Motor neuron (in vitro differentiated cells): Measurements from ENCODE around the gene NLRP14. TPM values are rescaled to one million over a fixed set of nuclear protein-coding genes. Genes with fewer than 3 reads are reported as not detected.

Source experiments
- ATAC-seq, 8 experiments: fragments of 200-7000 bp; cut with Tn5 transposase; replicated peaks in 6 of 8; 2 replicates each; pipeline ENCODE4 v1.8.0; 2021; ENCODE audit warnings: mild to moderate bottlenecking in 8 of 8, moderate library complexity in 8 of 8
- H3K27ac ChIP-seq, 2 donors: fragments of 250-450 bp; sonication (Bioruptor Pico); 2 replicates each; pipeline ENCODE4 v1.9.0; 2021; ENCODE audit warnings: antibody characterized with exemption in 2 of 2, mild to moderate bottlenecking in 2 of 2, moderate library complexity in 1 of 2
- H3K4me1 ChIP-seq, 2 donors: fragments of 250-450 bp; sonication (Bioruptor Pico); replicated peaks in 1 of 2; 2 replicates each; pipeline ENCODE4 v1.6.1; 2021; ENCODE audit warnings: antibody characterized with exemption in 2 of 2, mild to moderate bottlenecking in 2 of 2, moderate library complexity in 1 of 2
- H3K4me3 ChIP-seq, 5 donors: fragments of 250-450 bp; sonication (Bioruptor Pico); 2 replicates each; pipeline ENCODE4 v1.9.0; 2021; ENCODE audit warnings: antibody characterized with exemption in 5 of 5, mild to moderate bottlenecking in 5 of 5, moderate library complexity in 4 of 5
- WGBS, 10 experiments: fragments of 450-650 bp; shearing (Covaris generic); methylation state at CpG; one replicate each; pipeline ENCODE4 v1.0.0; 2022; 5-methylcytosine and 5-hydroxymethylcytosine counted together
- in situ Hi-C, 9 experiments: fragments of 400-800 bp; cut with MboI; loops; one replicate each; pipeline ENCODE4 v1.15.0; 2021; ENCODE audit warnings: low sequenced_read_pairs in 9 of 9, low pct_unique_long_range_greater_than_20kb in 2 of 9; ENCODE audit not compliant: unreplicated experiment in 9 of 9
- total RNA-seq, 8 experiments: library from RNA; unstranded; fragments of 300-600 nt; gene quantifications; 2 replicates each; pipeline versions ENCODE4 v1.2.3 to v1.2.4, GENCODE V29; 2022

The NLRP14 gene
- total RNA-seq, 8 experiments from 2014 or later: 0.10 to 0.90 (median 0.38) TPM

DNA sequence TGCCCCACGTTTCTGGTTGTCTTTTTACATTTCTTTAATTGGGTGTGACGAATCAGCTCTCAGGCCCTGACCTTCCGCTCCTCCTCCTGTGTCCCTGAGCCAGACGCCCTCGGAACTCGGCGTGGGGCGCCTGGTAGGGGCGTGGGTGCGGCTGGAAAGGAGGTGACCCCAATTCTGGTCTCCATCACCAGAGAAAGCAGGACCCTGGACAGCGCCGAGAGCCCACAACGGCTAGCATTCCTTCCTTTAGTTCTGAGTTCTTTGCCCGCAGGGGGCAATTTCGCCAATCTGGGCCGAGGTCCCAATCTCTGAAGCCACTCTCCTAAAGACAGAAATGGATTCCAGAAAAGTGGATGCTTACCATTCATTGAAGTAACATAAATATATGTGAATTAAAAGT is 56.8 kb downstream of the NLRP14 start:
- H3K27ac ChIP-seq: no peak overlapping the region
- in situ Hi-C loops: loop anchor here in 3 of 9 experiments (25.0 kb wide), 2 partner anchors 610 to 910 kb away; partner anchors contain the start of gene EIF3F (in 1 of the 3)
- H3K4me1 ChIP-seq: peaks cover 0 to 8% of the 10 kb centered on the region in 2 donors
- H3K4me3 ChIP-seq: no peak overlapping the region
- ATAC-seq: no peak
- 43 to 87% (median 71%) methylated on average over 2 to 14 of the region's 16 CpGs; no CpG with 5 or more reads in 4 of the 10 experiments for WGBS, 10 experiments

DNA sequence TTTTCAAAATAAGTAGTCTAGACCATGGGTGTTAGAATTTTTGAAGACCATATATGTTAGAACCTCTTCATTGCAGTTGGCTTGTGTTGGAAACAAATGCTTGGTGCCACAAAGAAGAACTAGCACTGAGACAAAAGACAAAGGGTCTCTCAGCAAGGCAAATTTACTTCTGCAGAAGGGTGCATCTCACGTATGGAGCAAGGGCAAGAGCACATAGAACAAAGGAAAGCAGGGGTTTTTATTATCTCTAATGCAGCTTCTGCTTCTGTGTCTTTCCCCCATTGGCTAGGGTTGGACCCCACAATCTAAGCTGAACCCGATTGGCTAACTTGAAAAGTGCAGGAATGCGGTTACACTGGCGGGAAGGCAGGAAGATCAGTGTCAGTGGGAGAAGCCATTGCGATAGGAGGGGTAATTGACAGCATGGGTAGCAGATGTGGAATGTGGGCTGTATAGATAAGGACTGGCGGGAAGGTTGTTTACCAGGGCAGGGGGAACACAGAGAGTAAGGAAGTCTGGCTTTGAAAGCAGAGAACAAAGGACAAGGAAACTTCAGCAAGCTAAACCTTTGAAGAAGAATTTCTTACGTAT is 59.4 kb downstream of the NLRP14 start:
- Histone ChIP-seq H3K4me1 (no peaks in the 10 kb centered on the region), H3K4me3 (no peak overlapping the region), H3K27ac (no peak overlapping the region)
- in situ Hi-C loops: loop anchor here in 3 of 9 experiments (25.0 kb wide), 2 partner anchors 608 to 908 kb away; partner anchors contain the start of gene EIF3F (in 1 of the 3)
- WGBS, 10 experiments: 4 to 92% (median 79%) methylated on average over 2 to 7 of the region's 7 CpGs; no CpG with 5 or more reads in 3 of the 10 experiments
- no peak for ATAC-seq

DNA sequence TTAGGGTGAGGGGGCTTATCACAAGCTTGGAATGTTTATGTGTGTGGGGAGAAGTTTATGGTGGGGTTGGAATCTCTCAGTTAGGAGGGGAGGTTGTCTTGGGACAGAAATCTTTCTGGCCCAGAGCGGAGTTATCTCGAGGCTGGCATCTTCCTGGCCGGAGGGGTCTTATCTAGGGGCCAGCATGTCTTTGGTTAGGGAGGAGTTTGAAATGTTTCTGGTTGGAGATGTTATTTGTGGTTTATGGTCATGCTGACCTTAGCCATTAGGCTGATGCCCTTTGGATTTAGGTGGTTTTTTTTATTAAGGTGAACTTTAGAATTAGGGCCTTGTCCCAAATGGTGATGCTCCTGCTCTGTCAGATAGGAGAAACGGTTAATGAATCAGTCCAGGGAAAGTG is 60.6 kb downstream of the NLRP14 start:
- no peak for ATAC-seq
- in situ Hi-C loops: loop anchor here in 3 of 9 experiments (25.0 kb wide), 2 partner anchors 606 to 906 kb away; partner anchors contain the start of gene EIF3F (in 1 of the 3)
- Histone ChIP-seq H3K27ac (no peak overlapping the region), H3K4me3 (no peak overlapping the region), H3K4me1 (no peaks in the 10 kb centered on the region)
- 22 to 96% (median 67%) methylated on average over 1 to 4 of the region's 4 CpGs; no CpG with 5 or more reads in 3 of the 10 experiments for WGBS, 10 experiments

DNA sequence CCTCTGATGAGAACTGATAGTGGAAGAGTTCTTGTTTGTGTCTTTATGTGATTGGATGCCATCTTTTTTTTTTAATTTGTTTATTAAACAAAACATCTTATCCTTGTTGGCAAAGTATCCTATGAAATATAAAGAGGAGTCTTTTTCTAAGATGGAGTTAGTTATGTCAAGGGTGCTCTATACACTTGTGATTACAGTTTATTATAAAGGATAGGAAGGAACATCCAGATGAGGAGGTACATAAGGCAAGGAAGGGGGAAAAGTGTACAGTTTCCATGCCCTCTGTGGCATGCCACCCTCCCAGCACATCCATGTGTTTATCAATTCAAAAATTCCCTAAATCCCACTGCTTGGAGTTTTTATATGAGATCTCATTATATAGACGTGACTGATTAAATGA is 61.2 kb downstream of the NLRP14 start:
- in situ Hi-C loops: loop anchor here in 3 of 9 experiments (25.0 kb wide), 2 partner anchors 606 to 906 kb away; partner anchors contain the start of gene EIF3F (in 1 of the 3)
- H3K4me3 ChIP-seq: no peak overlapping the region
- no peaks in the 10 kb centered on the region for H3K4me1 ChIP-seq
- H3K27ac ChIP-seq: no peak overlapping the region
- WGBS, 10 experiments: 17 to 100% (median 17%) methylated on average over 1 of the region's 1 CpG; no CpG with 5 or more reads in 5 of the 10 experiments
- ATAC-seq: no peak

DNA sequence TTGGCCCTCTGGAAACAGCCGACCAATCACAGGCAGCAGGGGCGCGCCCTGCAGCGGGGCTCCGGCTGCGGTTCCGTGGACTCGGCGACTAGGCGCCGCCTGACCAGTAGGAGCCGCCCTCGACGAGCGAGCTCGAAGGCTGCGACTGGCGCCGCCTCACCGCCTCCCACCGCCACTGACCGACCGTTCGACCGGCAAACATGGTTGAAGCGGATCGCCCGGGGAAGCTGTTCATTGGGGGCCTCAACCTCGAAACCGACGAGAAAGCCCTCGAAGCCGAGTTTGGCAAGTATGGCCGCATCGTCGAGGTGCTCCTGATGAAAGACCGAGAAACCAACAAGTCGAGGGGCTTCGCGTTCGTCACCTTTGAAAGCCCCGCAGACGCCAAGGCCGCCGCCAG is 68.6 kb downstream of the NLRP14 start, which contains the start of gene RBMXL2:
TSS of gene RBMXL2 (plus strand) at position 78 of the 400 bp plus-strand sequence. CDS start at position 201, 123 bp downstream.
- no peaks in the 10 kb centered on the region for H3K4me1 ChIP-seq
- ATAC-seq: no peak
- H3K4me3 ChIP-seq: no peak within 1 kb of the TSS
- WGBS, 10 experiments: 50 to 100% (median 93%) methylated on average over 1 to 9 of the region's 45 CpGs; no CpG with 5 or more reads in 4 of the 10 experiments
- in situ Hi-C loops: loop anchor here in 3 of 9 experiments (25.0 kb wide), 2 partner anchors 598 to 898 kb away; partner anchors contain the start of gene EIF3F (in 1 of the 3)
- no peak within 1 kb of the TSS for H3K27ac ChIP-seq

DNA sequence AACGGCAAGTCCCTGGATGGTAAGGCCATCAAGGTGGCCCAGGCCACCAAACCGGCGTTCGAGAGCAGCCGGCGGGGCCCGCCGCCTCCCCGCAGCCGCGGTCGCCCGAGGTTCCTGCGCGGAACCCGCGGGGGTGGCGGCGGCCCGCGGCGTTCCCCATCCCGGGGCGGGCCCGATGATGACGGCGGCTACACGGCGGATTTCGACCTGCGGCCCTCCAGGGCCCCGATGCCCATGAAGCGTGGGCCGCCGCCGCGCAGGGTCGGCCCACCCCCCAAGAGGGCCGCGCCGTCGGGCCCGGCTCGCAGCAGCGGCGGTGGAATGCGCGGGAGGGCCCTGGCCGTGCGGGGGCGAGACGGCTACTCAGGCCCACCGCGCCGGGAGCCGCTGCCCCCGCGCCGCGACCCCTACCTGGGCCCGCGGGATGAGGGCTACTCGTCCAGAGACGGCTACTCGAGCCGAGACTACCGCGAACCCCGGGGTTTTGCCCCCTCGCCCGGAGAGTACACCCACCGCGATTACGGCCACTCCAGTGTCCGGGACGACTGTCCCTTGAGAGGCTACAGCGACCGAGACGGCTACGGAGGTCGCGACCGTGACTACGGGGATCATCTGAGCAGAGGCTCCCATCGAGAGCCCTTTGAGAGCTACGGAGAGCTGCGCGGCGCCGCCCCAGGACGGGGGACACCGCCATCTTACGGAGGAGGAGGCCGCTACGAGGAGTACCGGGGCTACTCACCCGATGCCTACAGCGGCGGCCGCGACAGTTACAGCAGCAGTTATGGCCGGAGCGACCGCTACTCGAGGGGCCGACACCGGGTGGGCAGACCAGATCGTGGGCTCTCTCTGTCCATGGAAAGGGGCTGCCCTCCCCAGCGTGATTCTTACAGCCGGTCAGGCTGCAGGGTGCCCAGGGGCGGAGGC is 69.3 kb downstream of the NLRP14 start:
- no peak for ATAC-seq
- Histone ChIP-seq H3K4me3 (no peak overlapping the region), H3K27ac (no peak overlapping the region), H3K4me1 (no peaks in the 10 kb centered on the region)
- in situ Hi-C loops: loop anchor here in 3 of 9 experiments (25.0 kb wide), 2 partner anchors 598 to 898 kb away; partner anchors contain the start of gene EIF3F (in 1 of the 3)
- WGBS, 10 experiments: 80 to 100% (median 98%) methylated on average over 1 to 22 of the region's 111 CpGs; no CpG with 5 or more reads in 4 of the 10 experiments

DNA sequence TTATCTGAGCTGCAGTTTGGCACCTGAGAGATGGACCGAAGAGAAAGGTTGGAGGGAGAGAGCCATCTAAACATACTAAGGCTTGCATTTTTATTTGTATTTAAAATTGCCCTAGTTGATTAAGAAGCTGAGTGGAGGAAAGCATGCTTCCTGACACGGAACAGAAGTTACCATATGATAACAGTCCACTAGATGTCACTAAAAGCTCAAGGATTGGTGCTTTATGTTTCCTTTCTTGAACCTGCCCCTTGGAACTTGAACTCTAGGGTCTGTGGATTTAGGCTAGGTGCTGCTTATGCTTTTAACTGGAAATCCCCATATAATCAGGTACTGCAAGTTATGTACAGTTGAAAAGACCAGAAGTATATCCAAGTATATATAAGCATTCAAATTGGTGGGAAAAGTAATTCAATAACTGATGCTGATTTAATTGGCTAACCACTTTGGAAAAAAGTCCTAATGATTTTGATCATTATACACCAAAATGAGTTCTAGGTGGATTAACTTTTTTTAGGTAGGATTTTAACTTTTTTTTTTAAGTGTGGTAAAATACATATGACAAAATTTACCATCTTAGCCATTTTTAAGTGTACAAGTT is 78.1 kb downstream of the NLRP14 start:
- H3K4me1 ChIP-seq: no peaks in the 10 kb centered on the region
- peak; percentile 43 to 84 (median 61) for ATAC-seq
- no peak overlapping the region for H3K27ac ChIP-seq
- 0 to 10% (median 0%) methylated on average over 1 to 2 of the region's 2 CpGs; no CpG with 5 or more reads in 2 of the 10 experiments for WGBS, 10 experiments
- no peak overlapping the region for H3K4me3 ChIP-seq
- in situ Hi-C loops: loop anchor here in 3 of 9 experiments (25.0 kb wide), 2 partner anchors 589 to 889 kb away; partner anchors contain the start of gene EIF3F (in 1 of the 3)

DNA sequence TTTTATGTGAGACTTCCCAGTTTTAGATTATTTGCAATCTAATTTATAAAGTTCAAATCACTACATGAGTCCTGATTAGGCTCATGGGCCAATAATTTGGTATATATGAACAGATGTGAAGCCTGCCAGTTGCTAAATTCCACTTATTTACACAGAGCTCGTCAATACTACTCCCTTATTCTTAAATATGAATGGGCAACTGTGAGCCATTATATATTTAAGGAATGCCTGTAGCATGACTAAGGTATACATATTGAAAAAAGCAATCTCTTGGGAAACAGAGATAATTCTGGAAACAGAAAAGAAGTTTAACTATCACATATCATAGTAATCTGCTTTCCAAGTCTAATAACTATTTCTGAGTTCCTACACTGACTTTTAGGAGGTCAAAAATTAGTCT is 95.5 kb downstream of the NLRP14 start:
- H3K4me3 ChIP-seq: no peak overlapping the region
- no peak overlapping the region for H3K27ac ChIP-seq
- H3K4me1 ChIP-seq: no peaks in the 10 kb centered on the region
- ATAC-seq: peak in 1 of 8 experiments; percentile 72
- in situ Hi-C loops: loop anchor here in 1 of 9 experiments (25.0 kb wide), 2 partner anchors 322 to 572 kb away; no protein-coding TSS in a partner anchor
- 0 to 56% (median 9%) methylated on average over 1 of the region's 1 CpG; no CpG with 5 or more reads in 5 of the 10 experiments for WGBS, 10 experiments

DNA sequence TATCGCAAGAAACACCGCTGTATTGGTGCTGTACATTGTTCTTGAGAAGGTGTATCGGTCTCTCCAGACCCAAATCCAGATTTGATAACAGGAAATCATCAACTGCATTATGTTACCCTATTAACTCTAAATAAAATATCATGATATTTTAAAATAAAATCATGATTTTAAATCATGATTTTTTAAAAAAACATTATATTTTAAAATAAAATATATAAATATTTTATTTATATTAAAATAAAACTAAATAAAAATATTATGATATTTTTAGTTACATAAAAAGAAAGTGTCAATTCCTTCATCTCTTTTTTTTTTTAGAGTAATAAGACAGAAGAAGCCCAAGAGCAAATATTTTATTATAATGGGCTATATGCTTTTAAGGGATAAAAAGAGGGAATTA is 96.1 kb downstream of the NLRP14 start:
- ATAC-seq: no peak
- in situ Hi-C loops: loop anchor here in 1 of 9 experiments (25.0 kb wide), 2 partner anchors 321 to 571 kb away; no protein-coding TSS in a partner anchor
- Histone ChIP-seq H3K27ac (no peak overlapping the region), H3K4me1 (no peaks in the 10 kb centered on the region), H3K4me3 (no peak overlapping the region)
- WGBS, 10 experiments: 67 to 93% (median 81%) methylated on average over 1 to 3 of the region's 3 CpGs; no CpG with 5 or more reads in 2 of the 10 experiments

Other genes with a start within 250 kb of the NLRP14 start
- gene OR2AG2, start 248.5 kb upstream of the NLRP14 start, total RNA-seq: 1 to 10 TPM in 1 of 8 experiments, under 1 TPM in 7; 0.05 to 1.3 (median 0.35) TPM
- gene OR2AG1, start 237.5 kb upstream of the NLRP14 start, total RNA-seq: 1 to 10 TPM in 1 of 8 experiments, under 1 TPM in 7; 0.05 to 1.7 (median 0.28) TPM
- 1 to 10 TPM in 1 of 8 experiments, under 1 TPM in 7; 0.08 to 1.3 (median 0.28) TPM for gene OR6A2, start 220.8 kb upstream of the NLRP14 start, total RNA-seq
- gene OR10A5, start 174.8 kb upstream of the NLRP14 start, total RNA-seq: 1 to 10 TPM in 2 of 8 experiments, under 1 TPM in 3, not detected in 3; 0.16 to 1.8 (median 0.76) TPM
- gene OR10A2, start 157.4 kb upstream of the NLRP14 start, total RNA-seq: 1 to 10 TPM in 1 of 8 experiments, under 1 TPM in 6, not detected in 1; 0.05 to 1.3 (median 0.50) TPM
- gene OR10A4, start 143.9 kb upstream of the NLRP14 start, total RNA-seq: 1 to 10 TPM in 1 of 8 experiments, under 1 TPM in 4, not detected in 3; 0.22 to 1.6 (median 0.81) TPM
- 1 to 10 TPM in 3 of 8 experiments, under 1 TPM in 3, not detected in 2; 0.11 to 1.6 (median 0.88) TPM for gene OR2D2, start 128.0 kb upstream of the NLRP14 start, total RNA-seq
- gene OR2D3, start 99.5 kb upstream of the NLRP14 start, total RNA-seq: 1 to 10 TPM in 2 of 8 experiments, under 1 TPM in 2, not detected in 4; 0.52 to 3.0 (median 1.1) TPM
- gene ZNF215, start 94.1 kb upstream of the NLRP14 start, total RNA-seq: 10 to 100 TPM in 1 of 8 experiments, 1 to 10 TPM in 7; 2.5 to 12.3 (median 3.2) TPM
- 1 to 10 TPM; 2.1 to 9.8 (median 7.8) TPM for gene ZNF214, start 133 bp upstream of the NLRP14 start, total RNA-seq
- gene RBMXL2, start 68.5 kb downstream of the NLRP14 start, total RNA-seq: under 1 TPM in 3 of 8 experiments, not detected in 5; 0.05 to 0.38 (median 0.18) TPM
- 10 to 100 TPM in 1 of 8 experiments, 1 to 10 TPM in 4, under 1 TPM in 3; 0.09 to 23.0 (median 5.2) TPM for gene SYT9, start 231.4 kb downstream of the NLRP14 start, total RNA-seq